ELF-1 (cell line): ENCODE results near the gene ZBTB3.

Source experiments
- DNase-seq: peaks from one replicate; pipeline ENCODE4 v3.0.0-alpha.2; 2016; ENCODE audit warnings: low read depth, low spot score

Gene ZBTB3

DNA sequence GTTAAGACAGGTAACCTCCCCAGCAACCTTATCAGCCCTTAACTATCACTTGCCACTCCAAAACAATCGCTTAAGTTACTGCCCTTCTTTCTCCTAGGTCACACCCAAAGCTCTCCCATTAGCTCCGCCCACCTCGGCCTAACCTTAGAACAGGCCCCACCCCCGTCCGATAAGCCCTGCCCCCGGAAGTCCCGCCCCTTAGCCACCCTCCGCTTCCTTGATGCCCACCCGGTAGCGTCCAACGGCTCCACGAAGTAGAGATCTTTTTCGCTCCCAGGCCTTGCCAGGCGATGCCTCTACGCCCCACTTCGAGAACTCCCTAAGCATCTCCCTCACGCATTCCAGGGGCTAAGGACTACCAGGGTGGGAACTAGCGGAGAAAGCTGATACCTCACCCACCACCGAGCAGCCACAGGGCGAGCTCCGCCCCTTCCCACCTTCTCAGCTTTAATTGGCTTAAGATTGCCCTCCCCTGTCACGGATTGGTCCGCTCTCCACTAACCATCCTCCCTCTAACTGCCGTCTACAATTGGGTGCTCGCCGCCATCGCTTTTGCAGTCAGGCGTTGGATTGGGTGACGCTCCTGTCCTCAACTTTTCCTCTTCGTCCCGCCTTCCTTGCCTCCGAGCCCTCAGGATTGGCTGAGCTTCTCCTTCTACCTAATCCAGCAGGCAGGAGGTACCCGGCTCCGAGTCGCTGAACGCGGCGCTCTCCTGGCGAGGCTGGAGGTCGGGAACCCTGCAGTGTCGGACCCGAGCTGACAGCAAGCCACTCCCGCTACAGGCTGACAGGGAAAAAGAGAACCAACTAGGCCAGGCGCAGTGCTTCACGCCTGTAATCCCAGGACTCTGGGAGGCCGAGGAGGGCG lies at the start of gene ZBTB3:
ZBTB3 (minus strand) TSS at position 425 of the 868 bp plus-strand sequence. CDS start 496 bp downstream, outside the sequence.
- DNase-seq, result peak; percentile 100

DNA sequence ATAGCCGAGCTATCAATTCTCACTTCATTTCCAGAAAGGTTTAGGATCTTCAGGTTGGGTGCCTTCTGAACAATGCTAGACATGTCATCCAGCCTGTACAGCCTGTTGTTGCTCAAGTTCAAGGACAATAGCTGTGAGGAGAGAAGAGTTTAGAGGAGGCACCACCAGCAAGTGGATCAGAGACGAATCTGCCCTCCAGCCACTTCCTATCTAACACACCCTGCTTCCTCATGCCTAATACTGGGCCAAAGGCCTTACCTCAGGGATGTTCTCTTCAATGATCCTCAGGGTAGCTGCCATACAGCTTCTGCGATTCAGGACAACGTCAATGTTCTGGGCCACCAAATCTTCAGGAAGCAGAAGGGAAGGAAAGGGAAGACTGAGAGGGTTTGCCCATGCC lies 47.1 kb upstream of the ZBTB3 start:
- DNase-seq, result no peak

DNA sequence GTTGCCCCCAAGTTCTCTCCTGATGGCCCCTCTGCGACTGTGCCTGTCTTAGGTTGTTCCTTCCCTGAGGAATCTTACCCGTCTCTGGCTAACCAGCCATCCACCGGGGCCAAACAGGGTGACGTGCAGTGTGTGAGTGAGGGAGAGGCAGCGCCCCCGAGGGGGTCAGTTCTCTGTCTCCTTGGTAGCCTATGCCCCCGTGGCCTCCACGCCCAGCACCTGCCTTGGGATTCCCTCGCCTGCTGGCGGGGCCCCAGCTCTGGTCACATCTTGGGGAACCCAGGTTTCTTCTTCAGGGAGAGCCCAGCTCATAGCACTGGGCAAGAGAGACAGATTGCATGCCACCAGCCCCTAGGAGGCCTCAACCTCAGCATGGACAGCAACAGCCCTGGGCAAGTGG lies 45.5 kb upstream of the ZBTB3 start:
- DNase-seq, result no peak

DNA sequence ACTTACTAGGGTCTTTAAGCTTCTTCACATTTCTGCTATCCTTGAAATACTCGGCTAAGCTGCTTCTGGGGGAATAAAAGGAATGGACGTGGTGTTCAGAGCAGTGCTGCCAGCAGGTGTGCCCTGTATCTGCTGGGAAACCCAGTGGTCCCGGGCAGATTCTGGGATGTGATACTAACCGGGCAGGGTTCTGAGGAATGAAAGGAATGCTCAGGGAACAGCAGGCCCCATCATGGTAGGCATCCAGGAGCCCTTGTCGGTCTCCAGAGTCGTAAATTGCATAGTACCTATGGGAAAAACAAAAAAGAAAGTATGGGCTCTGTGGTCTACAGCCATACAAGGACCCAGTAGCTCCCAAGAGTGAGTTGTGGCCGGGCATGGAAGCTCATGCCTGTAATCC lies 42.3 kb upstream of the ZBTB3 start:
- DNase-seq, result peak; percentile 32

DNA sequence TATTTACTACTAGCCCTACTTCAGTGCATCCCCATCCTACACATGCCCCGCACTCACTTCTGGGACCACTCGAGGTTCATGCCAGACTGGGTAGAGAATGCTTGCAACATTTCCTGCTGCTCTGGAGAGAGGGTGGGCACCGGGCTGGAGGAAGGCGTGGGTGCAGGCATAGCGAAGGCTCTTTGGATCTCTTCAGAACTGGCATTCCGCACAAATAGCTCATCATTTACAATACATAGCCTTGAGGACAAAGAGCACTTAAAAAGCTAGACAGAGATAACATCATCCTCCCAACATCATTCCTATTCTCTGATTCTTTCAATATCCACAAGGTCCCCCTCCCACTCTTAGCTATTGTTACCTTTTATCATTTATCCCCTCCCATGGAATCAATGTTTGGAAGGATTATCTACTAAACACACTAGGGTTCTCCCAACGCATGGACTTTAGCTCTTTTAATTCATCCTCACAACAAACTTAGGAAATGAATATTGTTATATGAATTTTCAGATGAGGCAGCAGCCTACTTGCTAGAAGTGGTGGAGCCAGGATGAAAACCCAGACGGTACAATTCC lies 40.3 kb upstream of the ZBTB3 start:
- DNase-seq, result no peak

DNA sequence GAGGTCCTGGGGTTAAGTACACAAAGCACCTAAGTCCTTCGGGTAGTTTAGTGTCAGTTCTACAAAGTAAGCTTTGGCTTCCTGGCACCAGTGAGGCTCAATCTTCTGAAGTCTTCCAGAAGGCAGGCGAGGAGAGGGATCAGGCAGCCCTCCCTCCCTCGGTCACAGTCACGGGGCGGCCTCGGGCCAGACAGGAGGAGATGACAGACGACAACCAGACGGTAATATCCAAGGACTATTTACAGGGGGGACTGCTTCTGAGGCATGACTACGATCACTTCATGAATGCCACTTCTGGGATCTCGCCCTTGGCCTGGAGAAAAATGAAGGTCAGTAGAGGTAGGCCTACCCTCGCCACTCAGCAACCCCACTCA lies 38.2 kb upstream of the ZBTB3 start:
- peak; percentile 68 for DNase-seq

DNA sequence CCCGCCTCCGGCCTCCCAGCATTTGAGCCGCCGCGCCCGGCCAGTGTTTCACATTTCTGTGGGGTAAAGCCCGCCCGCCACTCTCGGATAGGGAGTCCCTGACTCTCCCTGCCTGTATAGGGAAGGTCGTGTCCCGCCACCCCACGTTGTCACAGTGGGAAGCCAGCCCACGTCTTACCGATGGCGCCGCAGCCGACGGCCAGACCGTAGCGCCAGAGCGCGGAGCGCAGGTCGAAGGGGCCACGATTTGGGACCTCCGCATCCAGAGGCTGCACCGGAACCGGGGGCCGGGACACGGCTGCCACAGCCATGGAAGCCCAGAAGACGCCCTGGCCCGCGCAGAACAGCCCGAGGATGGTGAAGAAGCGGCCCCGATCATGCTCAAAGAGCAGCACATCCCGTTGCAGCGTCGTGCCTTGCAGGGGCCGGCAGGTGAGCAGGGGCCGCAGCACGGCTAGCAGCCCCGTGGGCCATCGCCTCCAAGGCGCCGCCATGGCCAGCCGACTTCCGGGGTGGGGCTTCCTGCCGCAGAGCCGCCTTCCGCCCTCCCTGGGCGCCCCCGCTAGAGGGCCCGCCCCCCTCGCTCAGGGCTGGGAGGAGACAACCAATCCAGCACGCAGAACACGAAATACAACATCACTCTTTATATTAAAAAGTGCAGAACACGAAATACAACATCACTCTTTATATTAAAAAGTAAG lies 37.7 kb upstream of the ZBTB3 start, which contains the start of gene TMEM223:
TMEM223 (minus strand) TSS at position 506 of the 701 bp plus-strand sequence; CDS start at position 494, 12 bp downstream.
- DNase-seq, result peak; percentile 87

DNA sequence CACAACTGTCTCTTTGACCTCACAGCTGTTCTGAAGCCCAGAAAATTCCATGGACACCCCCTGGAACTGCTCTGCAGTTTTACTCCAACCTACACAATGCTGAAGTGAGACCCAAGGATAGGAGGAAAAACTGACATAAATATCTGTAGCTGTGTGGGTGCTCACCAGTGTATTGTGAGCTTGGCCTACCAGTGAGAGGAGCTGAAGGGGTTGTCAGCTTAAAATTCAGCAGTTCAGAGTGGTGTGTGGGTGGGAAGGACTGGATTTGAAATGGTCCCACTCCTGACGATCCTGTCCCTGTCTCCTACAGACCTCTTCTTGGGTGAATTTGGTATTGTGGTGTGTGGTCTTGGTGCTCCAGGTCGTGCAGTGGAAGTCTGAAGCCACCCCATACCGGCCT lies 35.6 kb upstream of the ZBTB3 start:
- DNase-seq, result no peak

DNA sequence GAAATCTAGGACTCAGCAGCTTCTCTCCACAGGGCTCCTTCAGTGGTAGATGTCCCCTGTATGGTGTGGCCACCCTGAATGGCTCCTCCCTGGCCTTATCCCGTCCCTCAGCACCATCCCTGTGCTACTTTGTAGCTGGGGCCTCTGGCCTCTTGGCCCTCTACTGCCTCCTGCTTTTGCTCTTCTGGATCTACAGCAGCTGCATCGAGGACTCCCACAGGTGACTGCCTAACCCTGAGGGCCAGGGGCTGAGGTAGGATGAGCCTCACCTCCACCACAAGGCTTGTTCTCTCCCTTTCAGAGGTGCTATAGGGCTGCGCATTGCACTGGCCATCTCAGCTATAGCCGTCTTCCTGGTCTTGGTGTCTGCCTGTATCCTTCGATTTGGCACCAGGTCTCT lies 35.0 kb upstream of the ZBTB3 start:
- DNase-seq, result peak; percentile 31

DNA sequence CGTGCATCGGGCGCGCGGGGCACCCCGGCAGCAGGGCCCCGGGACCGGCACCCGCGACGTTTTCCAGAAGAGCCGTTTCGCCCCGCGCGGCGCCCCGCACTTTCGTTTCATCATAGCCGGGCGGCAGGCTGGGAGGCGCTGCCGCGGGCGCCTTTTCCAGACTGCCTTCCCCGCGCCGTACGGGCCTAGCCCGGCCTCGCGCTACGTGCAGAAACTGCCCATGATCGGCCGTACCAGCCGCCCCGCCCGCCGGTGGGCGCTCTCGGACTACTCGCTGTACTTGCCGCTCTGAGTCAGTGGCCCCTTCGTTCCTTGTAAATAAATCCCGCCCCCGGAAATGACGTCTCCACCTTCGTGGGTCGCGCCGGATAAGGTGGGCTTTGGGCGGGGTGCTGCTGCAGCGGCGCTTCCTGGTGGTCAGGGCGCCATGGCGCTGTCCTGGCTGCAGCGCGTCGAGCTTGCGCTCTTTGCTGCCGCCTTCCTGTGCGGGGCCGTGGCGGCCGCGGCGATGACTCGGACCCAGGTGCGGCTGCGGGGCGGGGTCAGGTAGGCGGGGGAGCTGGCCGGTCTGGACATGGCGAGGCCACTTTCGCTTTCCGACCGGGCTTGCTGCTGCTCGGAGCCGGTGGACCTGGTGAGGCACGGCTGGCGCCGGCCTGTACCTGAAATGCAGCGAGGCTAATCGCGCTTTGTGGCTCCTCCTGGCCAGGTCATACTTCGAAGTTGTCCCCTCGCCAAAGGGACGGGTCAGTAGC lies 33.2 kb upstream of the ZBTB3 start, which contains the start of gene TMEM179B:
TMEM179B (plus strand) TSS at position 398 of the 755 bp plus-strand sequence; CDS start at position 428, 30 bp downstream.
- peak; percentile 99 for DNase-seq

DNA sequence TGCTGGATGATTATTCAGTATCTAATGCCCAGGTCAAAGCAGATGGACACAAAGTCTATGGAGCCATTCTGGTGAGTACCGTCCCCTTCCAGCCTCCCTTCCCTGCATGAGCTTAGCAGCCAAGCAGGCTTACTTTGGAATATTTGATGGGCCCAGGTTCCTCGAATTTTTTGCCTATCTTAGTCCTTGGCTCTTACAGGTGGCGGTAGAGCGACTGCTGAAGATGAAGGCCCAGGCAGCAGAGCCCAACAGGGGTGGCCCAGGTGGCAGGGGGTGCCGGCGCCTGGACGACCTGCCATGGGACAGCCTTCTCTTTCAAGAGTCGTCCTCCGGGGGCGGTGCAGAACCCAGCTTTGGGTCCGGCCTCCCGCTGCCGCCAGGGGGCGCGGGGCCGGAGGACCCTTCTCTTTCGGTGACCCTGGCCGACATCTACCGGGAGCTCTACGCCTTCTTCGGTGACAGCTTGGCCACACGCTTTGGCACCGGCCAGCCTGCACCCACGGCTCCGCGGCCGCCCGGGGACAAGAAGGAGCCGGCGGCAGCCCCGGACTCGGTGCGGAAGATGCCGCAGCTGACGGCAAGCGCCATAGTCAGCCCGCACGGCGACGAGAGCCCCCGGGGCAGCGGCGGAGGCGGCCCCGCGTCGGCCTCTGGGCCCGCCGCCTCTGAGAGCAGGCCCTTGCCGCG lies 32.5 kb upstream of the ZBTB3 start:
- peak; percentile 98 for DNase-seq

DNA sequence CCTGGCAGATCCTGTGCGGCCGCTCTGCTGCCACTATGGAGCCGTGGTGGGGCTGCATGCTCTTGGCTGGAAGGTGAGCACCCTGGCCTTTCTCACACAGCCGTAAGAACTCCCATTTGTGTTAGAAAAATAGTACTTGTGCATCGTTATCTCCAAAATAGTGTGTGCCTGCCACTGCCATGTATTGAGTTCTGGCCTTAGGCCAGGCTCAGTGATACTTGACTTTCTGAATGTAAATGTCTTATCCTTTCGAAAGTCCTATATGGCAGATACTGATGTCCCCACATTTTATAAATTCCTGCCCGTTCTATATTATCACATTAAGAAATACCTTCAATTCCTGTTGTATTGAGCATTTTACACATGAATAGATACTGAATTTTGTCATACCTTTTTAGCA lies 28.8 kb upstream of the ZBTB3 start:
- DNase-seq, result no peak

DNA sequence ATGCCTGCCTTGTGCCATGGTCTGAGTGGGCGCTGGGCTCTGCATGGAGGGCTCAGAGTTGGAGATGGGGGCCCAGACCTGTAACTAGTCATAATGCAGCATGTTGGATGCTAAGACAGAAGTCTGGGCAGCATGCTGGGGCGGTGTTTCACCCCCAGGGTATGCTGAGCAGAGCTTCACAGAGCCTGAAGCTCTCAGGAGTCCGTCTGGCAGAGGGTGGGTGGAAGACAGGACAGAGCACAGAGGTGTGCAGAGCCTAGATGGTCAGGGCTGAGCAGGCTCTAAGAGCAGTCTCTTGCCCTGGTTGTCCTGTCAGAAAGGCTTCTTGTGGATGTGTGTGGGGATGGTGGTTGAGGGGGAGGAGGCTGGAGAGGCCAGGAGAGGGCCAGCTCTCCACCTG lies 24.5 kb upstream of the ZBTB3 start:
- DNase-seq, result no peak

DNA sequence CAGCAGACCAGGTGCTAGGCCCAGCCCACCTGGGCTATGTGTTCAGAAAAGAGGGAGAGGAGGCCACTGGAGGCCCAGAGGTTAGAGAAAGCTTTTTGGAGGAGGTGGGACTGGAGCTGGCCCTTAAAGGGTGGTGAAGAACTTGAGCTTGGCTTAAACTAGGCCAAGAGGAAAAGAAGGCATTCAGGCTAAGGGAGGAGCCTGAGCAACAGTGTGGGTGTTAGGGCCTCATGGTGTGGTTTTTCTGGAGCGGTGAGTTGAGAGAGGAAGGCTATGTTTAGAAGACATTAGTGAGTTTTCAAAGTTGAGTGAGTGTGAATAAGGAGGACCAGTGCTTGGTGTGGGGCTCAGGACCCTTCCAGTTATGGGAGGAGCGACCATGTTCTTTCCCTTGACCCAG lies 23.4 kb upstream of the ZBTB3 start:
- DNase-seq, result no peak

DNA sequence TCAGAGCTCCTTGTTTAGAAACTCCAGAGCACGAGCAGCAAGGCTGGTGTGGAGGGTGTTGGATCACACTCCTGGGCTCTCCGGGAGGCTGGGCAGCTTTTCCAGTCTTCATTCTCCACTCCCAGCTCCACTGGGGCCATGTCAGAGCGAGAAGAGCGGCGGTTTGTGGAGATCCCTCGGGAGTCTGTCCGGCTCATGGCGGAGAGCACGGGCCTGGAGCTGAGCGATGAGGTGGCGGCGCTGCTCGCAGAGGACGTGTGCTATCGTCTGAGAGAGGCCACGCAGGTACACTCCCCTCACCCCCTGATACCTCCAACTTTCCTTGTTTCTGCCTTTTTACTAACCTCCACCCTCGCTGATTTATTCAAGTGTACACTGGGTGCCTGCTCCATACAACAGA lies 21.7 kb upstream of the ZBTB3 start:
- no peak for DNase-seq

DNA sequence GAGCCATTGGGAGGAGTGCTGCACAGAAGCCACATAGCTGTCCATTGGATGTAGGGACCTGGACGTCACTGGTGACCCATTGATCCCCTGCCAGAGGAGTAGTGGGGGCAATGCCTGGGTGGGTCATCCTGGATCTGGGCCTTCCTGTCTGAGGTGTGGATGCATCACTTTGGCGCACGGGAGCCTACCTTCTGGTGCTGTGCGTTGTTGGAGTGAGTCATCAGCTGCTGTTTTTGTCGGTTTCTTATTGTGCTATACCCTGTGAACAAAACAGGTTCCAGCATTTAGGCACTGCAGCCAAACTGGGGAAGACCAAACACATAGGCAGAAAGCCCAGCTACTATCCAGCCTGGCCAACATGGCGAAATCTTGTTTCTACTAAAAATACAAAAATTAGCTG lies 20.4 kb upstream of the ZBTB3 start:
- DNase-seq, result no peak

DNA sequence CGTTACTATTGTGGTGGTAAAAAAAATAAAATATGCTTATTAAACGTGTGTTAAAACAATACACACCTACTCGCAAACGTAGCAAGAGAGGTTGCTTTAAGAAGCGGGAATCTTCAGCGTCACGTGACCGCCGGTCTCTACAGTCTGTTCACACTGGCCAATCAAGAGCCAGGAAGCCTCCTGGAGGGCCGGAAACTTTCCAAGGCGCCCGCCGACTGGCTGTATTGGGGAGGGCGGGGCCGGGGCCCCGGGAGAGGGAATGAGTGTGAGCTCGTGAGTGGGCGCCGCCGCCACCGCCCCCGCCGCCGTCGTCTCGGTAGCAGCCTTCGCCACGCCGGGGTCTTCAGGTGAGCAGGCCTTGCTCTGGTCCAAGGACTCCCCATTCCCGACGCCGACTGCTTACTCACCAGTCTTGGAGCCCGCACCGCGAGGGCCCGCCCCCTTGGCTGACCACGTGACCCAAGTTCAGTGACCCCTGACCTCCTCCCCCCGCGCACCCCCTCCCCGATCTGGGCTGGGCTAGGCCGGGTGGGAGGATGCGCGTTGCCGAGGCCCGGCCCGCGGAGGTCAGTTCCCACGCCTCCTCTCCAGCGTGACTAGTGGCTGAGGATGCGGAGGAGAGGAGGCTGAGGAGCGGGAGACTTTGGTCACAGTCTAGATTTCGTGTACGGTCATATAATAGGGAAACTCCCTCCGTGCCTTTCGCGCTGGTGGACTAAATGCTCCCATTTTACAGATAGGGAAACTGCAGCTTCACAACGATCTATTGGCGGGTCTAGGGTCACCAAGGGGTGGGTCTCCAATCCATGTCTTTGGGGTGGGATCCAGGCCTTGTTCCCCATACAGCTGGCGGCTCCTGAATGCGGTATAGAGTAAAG lies 17.4 kb upstream of the ZBTB3 start, which contains the start of gene TAF6L:
TAF6L (plus strand) TSS at position 253 of the 878 bp plus-strand sequence. CDS start 4,388 bp downstream, outside the sequence.
- peak; percentile 98 for DNase-seq

DNA sequence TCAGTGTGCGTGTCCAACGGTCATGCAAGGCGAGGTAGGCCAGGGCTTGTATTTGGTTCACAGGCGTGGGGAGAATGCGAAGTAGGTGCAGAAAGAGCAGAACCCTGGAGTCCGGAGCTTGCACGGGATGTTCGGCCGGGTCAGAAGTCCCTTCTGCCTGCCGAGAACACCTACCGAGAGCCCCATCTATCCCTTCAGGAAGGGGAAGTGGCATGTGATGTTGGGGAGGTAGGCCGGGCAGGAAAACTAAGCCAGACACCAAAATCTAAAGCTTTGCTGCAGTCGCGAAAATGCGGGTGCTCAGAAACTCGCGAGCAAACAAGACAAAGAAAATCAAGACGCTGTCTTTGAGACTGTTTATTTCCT lies 16.8 kb upstream of the ZBTB3 start:
- no peak for DNase-seq

DNA sequence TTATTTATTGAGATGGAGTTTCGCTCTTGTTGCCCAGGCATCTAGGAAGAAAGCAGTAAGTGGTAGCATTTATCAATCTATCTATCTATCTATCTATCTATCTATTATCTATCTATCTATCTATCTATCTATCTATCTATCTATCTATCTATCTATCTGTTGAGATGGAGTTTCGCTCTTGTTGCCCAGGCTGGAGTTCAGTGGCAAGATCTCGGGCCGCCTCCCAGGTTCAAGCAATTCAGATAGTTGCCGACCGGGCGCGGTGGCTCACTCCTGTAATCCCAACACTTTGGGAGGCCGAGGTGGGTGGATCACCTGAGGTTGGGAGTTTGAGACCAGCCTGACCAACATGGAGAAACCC lies 6.9 kb upstream of the ZBTB3 start:
- peak; percentile 31 for DNase-seq
